Suprapubic skin (tissue), 4 donors: Measurements from ENCODE around the gene UBE3D. TPM values are rescaled to one million over a fixed set of nuclear protein-coding genes. Genes with fewer than 3 reads are reported as not detected.

ENCODE experiments used
- DNase-seq, 2 donors: peaks; one replicate each; pipeline ENCODE4 v3.0.0-alpha.2; 2019; ENCODE audit warnings: low spot score in 2 of 2
- H3K27ac ChIP-seq: fragments of 200-600 bp; sonication (generic); one replicate; pipeline ENCODE4 v1.5.1; 2019
- H3K27me3 ChIP-seq: fragments of 200-600 bp; sonication (generic); one replicate; pipeline ENCODE4 v1.5.1; 2019
- H3K36me3 ChIP-seq: fragments of 200-600 bp; sonication (generic); one replicate; pipeline ENCODE4 v1.5.1; 2019
- H3K4me1 ChIP-seq: fragments of 200-600 bp; sonication (generic); one replicate; pipeline ENCODE4 v1.5.1; 2019
- H3K4me3 ChIP-seq: fragments of 200-600 bp; sonication (generic); one replicate; pipeline ENCODE4 v1.5.1; 2019; ENCODE audit warnings: mild to moderate bottlenecking
- H3K9me3 ChIP-seq: fragments of 200-600 bp; sonication (generic); one replicate; pipeline ENCODE4 v1.5.1; 2019
- CTCF ChIP-seq, 2 donors: fragments of 200-600 bp in 1 of 2; fragments of 450-650 bp in 1 of 2; sonication (generic) in 1 of 2; IDR thresholded peaks; one replicate each; pipeline ENCODE4 v1.5.1; 2016 to 2019; ENCODE audit warnings: antibody characterized with exemption in 2 of 2, mild to moderate bottlenecking in 1 of 2, moderate library complexity in 1 of 2
- EP300 ChIP-seq: sonication (generic); formaldehyde crosslinking; IDR thresholded peaks from one replicate; pipeline ENCODE4 v1.6.1; 2017; ENCODE audit warnings: antibody characterized with exemption
- POLR2A ChIP-seq, 2 donors: fragments of 450-650 bp; IDR thresholded peaks; one replicate each; pipeline ENCODE4 v1.6.1; 2017; ENCODE audit warnings: antibody characterized with exemption in 2 of 2, mild to moderate bottlenecking in 2 of 2, moderate library complexity in 2 of 2
- POLR2AphosphoS5 ChIP-seq, 3 donors: sonication (generic); formaldehyde crosslinking; IDR thresholded peaks; one replicate each; pipeline ENCODE4 v1.6.1; 2017; ENCODE audit warnings: antibody characterized with exemption in 3 of 3
- WGBS: methylation state at CpG from one replicate; pipeline ENCODE4 v1.1.5; 2018; 5-methylcytosine and 5-hydroxymethylcytosine counted together
- total RNA-seq, 4 donors: library from RNA; depleted of rRNA; stranded (reverse); fragments of >200 nt; gene quantifications; one replicate each; pipeline ENCODE4 v1.1.0, GENCODE V29; 2016

The UBE3D gene
- total RNA-seq, 4 donors from 2014 or later = 7.2 to 11.7 (median 7.5) TPM

- H3K9me3 ChIP-seq = no peaks in the 10 kb centered on the region
- 63% methylated on average over 2 of the region's 2 CpGs for WGBS
- no peak overlapping the region for H3K4me3 ChIP-seq
- peaks cover 11% of the 10 kb centered on the region for H3K4me1 ChIP-seq
- H3K27me3 ChIP-seq = no peaks in the 10 kb centered on the region
- TF ChIP-seq POLR2A (IDR thresholded peaks at IDR 0.05) = no peak
- no peak overlapping the region for H3K27ac ChIP-seq
- no peak for DNase-seq
- peaks cover 10% of the 10 kb centered on the region for H3K36me3 ChIP-seq
Observed at GRCh38 chr6:83097204-83097603, 31.6 kb upstream of the UBE3D start.

- Histone ChIP-seq H3K27me3 (no peaks in the 10 kb centered on the region), H3K9me3 (no peaks in the 10 kb centered on the region), H3K27ac (no peak overlapping the region), H3K36me3 (peaks cover 10% of the 10 kb centered on the region), H3K4me3 (no peak overlapping the region), H3K4me1 (peaks cover 11% of the 10 kb centered on the region)
- WGBS = 59% methylated on average over 2 of the region's 2 CpGs
- no peak for TF ChIP-seq POLR2A (IDR thresholded peaks at IDR 0.05)
- no peak for TF ChIP-seq CTCF (IDR thresholded peaks at IDR 0.05)
- no peak for TF ChIP-seq POLR2AphosphoS5 (IDR thresholded peaks at IDR 0.05)
- DNase-seq = no peak
Observed at GRCh38 chr6:83096791-83097190, 31.1 kb upstream of the UBE3D start.

GRCh38 chr6:83092756-83093399 is 27.2 kb upstream of the UBE3D start:
- DNase-seq = no peak
- Histone ChIP-seq H3K9me3 (no peaks in the 10 kb centered on the region), H3K27ac (no peak overlapping the region), H3K4me3 (no peak overlapping the region), H3K36me3 (no peaks in the 10 kb centered on the region), H3K27me3 (no peaks in the 10 kb centered on the region), H3K4me1 (peaks cover 11% of the 10 kb centered on the region)
- no peak for TF ChIP-seq POLR2AphosphoS5 (IDR thresholded peaks at IDR 0.05)
- no peak for TF ChIP-seq CTCF (IDR thresholded peaks at IDR 0.05)
- TF ChIP-seq EP300 = no peak
- TF ChIP-seq POLR2A (IDR thresholded peaks at IDR 0.05) = no peak
- WGBS = 56% methylated on average over 3 of the region's 3 CpGs

GRCh38 chr6:83086751-83087150 is 21.1 kb upstream of the UBE3D start:
- no peak for TF ChIP-seq EP300
- no peak for TF ChIP-seq CTCF (IDR thresholded peaks at IDR 0.05)
- no peak for TF ChIP-seq POLR2AphosphoS5 (IDR thresholded peaks at IDR 0.05)
- no peak for TF ChIP-seq POLR2A (IDR thresholded peaks at IDR 0.05)
- H3K4me3 ChIP-seq = no peak overlapping the region
- DNase-seq = no peak
- no peaks in the 10 kb centered on the region for H3K36me3 ChIP-seq
- 89% methylated on average over 2 of the region's 2 CpGs for WGBS
- H3K4me1 ChIP-seq = peaks cover 3% of the 10 kb centered on the region
- no peak overlapping the region for H3K27ac ChIP-seq
- H3K27me3 ChIP-seq = no peaks in the 10 kb centered on the region
- H3K9me3 ChIP-seq = no peaks in the 10 kb centered on the region

GRCh38 chr6:83083476-83083875 is 17.8 kb upstream of the UBE3D start:
- Histone ChIP-seq H3K27ac (no peak overlapping the region), H3K9me3 (no peaks in the 10 kb centered on the region), H3K4me3 (no peak overlapping the region), H3K27me3 (no peaks in the 10 kb centered on the region), H3K36me3 (no peaks in the 10 kb centered on the region), H3K4me1 (peaks cover 7% of the 10 kb centered on the region)
- TF ChIP-seq POLR2AphosphoS5 (IDR thresholded peaks at IDR 0.05) (no peak), EP300 (no peak), CTCF (IDR thresholded peaks at IDR 0.05) (no peak), POLR2A (IDR thresholded peaks at IDR 0.05) (no peak)
- 41% methylated on average over 1 of the region's 1 CpG for WGBS
- no peak for DNase-seq

GRCh38 chr6:83073615-83074014 is 8.0 kb upstream of the UBE3D start:
- Histone ChIP-seq H3K36me3 (no peaks in the 10 kb centered on the region), H3K9me3 (no peaks in the 10 kb centered on the region), H3K4me1 (peaks cover 53% of the 10 kb centered on the region), H3K4me3 (no peak overlapping the region), H3K27ac (no peak overlapping the region), H3K27me3 (no peaks in the 10 kb centered on the region)
- 86% methylated on average over 1 of the region's 1 CpG for WGBS
- DNase-seq = no peak
- no peak for TF ChIP-seq EP300
